ENCODE data around the gene REEP6.

The REEP6 gene

DNA sequence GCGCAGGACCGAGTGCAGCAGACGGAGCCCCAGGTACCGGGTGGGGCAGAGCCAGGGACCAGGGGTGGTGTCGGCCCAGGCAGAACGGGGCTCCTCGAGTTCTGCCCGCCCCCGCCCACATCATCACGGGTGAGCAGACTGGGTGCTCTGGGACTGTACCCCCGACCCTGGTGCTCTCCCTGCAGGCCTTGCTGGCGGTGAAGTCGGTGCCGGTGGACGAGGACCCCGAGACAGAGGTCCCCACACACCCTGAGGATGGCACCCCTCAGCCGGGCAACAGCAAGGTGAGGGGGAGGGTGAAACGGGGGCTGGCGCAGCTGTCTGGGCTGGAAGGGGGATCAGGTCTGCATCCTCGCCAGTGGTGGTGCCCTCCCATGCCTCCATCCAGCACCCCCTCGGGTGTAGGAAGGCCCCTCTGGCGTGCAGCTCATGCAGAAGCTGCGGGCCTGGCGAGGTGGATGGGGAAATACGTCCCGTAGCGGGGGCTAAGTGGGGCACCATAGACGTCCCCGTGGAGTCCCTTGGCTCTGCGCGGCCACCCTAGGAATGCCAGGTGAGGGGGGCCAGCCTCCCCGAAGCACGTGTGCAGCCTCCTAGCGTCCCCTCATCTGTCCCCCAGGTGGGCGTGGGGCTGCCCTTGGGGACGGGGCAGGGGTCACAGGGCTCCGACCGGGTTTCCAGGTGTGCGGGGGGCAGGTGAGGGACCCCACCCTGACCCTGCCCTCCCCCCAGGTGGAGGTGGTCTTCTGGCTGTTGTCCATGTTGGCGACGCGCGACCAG is 34.7 kb upstream of the REEP6 start:
- no peak for DNase-seq (ENCODE audit: low read depth)

GRCh38 chr19:1457031-1457739 is 33.8 kb upstream of the REEP6 start:
- DNase-seq (ENCODE audit: low read depth): no peak

GRCh38 chr19:1457892-1458291 is 33.1 kb upstream of the REEP6 start:
- no peak for DNase-seq (ENCODE audit: low read depth)

DNA sequence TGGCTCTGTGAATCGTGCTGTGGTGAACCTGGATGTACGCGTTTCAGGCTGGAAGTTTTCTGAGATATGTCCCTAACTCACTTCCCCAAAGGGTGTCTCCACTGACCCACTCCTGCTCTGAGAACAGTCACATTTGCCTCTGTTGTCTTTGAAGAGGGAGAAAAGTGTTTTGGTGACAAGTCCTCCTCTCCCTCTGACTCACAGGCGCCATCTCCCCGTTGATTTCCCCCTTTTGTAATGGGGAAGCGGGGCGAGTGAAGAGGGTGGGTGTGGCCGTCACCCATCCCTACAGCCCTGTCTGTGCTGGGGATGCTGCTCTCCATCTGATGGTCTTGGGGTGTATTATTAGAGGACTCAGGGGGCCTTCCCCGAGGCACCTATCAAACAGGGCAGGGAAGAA is 31.5 kb upstream of the REEP6 start:
- no peak for DNase-seq (ENCODE audit: low read depth)

DNA sequence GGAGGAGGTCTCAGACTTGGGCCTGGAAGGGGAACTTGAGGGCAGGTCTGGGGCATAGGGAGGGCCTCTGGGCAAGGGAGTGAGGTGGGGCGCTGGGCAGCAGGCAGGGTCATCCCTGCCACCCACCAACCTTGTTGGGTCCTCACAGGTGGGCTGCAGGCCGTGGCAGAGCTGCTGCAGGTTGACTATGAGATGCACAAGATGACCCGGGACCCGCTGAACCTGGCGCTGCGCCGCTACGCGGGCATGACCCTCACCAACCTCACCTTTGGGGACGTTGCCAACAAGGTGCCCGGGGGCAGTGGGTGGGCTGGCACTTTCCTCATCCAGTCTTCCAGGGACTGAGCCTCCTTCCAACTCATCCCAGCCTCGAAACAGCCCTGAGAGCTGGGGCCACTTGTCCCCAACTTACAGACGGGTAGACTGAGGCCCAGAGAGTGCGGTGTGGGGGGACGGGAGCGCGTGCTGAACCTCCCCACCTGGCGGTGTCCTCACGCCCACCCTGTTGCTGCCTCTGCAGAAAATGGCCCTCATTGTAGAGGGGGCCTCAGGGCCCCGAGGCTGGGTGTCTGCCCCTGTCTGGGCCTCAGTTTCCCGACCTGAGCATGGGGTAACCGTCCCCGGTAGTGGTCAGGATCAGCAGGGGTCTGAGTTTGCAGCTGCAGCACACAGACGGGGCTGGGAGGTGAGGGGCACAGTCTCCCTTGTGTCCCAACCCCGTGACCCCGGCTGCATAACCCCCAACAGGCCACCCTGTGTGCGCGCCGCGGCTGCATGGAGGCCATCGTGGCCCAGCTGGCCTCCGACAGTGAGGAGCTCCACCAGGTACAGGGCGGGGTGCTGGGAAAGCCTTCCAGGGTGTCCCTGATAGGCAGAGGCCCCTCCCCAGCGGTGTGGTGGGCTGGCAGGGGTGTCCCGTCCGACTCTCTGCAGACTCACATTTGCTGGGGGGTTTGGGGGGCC is 30.7 kb upstream of the REEP6 start:
- DNase-seq (ENCODE audit: low read depth): no peak

GRCh38 chr19:1461862-1462261 is 29.1 kb upstream of the REEP6 start:
- DNase-seq (ENCODE audit: low read depth): no peak

DNA sequence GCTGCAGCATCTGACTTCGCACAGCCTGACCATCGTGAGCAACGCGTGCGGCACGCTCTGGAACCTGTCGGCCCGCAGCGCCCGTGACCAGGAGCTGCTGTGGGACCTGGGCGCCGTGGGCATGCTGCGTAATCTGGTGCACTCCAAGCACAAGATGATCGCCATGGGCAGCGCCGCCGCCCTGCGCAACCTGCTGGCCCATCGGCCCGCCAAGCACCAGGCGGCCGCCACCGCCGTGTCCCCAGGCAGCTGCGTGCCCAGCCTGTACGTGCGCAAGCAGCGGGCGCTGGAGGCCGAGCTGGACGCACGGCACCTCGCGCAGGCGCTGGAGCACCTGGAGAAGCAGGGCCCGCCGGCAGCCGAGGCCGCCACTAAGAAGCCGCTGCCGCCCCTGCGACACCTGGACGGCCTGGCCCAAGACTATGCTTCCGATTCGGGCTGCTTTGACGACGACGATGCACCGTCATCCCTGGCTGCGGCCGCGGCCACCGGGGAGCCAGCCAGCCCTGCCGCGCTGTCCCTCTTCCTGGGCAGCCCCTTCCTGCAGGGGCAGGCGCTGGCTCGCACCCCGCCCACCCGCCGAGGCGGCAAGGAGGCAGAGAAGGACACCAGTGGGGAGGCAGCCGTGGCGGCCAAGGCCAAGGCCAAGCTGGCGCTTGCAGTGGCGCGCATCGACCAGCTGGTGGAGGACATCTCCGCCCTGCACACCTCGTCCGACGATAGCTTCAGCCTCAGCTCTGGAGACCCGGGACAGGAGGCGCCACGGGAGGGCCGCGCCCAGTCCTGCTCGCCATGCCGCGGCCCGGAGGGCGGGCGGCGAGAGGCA is 25.6 kb upstream of the REEP6 start:
- peak; percentile 45 for DNase-seq (ENCODE audit: low read depth)

DNA sequence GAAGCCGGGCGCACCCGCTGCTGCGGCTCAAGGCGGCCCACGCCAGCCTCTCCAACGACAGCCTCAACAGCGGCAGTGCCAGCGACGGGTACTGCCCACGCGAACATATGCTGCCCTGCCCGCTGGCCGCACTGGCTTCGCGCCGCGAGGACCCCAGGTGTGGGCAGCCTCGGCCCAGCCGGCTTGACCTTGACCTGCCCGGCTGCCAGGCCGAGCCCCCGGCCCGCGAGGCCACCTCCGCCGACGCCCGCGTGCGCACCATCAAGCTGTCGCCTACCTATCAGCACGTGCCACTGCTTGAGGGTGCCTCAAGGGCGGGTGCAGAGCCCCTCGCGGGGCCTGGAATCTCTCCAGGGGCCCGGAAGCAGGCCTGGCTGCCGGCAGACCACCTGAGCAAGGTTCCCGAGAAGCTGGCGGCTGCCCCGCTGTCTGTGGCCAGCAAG is 24.9 kb upstream of the REEP6 start:
- DNase-seq (ENCODE audit: low read depth): no peak

- no peak for DNase-seq (ENCODE audit: low read depth)
These were observed 24.3 kb upstream of the REEP6 start for GRCh38 chr19:1466461-1467214.

DNA sequence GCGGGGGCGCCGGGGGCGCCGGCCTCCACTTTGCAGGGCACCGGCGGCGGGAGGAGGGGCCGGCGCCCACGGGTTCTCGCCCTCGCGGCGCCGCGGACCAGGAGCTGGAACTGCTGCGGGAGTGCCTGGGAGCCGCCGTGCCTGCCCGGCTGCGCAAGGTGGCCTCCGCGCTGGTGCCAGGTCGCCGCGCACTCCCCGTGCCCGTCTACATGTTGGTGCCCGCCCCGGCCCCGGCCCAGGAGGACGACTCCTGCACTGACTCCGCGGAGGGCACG is 23.8 kb upstream of the REEP6 start:
- DNase-seq (ENCODE audit: low read depth): no peak

GRCh38 chr19:1467490-1468273 is 23.3 kb upstream of the REEP6 start:
- DNase-seq (ENCODE audit: low read depth): no peak

GRCh38 chr19:1468274-1468820 is 22.6 kb upstream of the REEP6 start:
- no peak for DNase-seq (ENCODE audit: low read depth)

- peak; percentile 23 for DNase-seq (ENCODE audit: low read depth)
These were observed 22.1 kb upstream of the REEP6 start for GRCh38 chr19:1468821-1469254.

- DNase-seq (ENCODE audit: low read depth): no peak
These were observed 21.5 kb upstream of the REEP6 start for GRCh38 chr19:1469255-1470054.

GRCh38 chr19:1470055-1470304 is 21.0 kb upstream of the REEP6 start:
- no peak for DNase-seq (ENCODE audit: low read depth)

DNA sequence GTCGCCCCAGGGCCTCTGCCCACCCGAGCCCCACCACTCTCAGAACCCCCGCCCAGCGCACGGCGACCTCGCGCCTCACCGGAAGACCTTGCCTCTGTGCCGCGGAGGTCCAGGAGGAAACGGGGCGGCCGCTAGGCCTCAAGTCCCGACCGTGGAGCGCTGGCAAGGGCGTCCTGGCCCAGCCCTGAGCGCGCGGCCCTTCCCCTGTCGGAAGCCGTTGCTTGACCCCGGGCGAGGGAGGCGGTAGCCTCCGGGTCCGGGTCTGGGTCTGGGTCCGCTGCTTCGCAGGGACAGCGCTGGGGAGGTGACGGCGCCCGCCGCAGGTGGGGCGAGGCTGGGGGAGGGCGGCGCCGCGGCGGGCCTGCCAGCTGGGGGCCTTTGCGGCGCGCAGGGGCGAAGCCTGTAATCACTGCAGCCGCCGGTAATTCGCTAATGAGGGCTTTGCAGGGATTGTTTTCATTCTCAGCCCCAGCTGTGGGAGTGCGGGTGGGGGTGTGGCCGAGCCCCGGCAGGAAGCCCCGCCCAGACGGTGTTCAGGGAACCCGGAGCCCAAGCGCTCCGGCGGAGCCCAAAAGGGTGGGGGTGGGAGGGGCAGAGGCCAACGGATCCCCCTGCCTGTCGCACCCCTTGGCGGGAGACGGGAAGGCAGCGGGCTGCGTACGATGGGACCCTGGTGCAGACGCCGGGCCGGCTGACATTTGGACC is 20.5 kb upstream of the REEP6 start:
- DNase-seq (ENCODE audit: low read depth): no peak

- no peak for DNase-seq (ENCODE audit: low read depth)
These were observed 19.9 kb upstream of the REEP6 start for GRCh38 chr19:1471010-1471514.

DNA sequence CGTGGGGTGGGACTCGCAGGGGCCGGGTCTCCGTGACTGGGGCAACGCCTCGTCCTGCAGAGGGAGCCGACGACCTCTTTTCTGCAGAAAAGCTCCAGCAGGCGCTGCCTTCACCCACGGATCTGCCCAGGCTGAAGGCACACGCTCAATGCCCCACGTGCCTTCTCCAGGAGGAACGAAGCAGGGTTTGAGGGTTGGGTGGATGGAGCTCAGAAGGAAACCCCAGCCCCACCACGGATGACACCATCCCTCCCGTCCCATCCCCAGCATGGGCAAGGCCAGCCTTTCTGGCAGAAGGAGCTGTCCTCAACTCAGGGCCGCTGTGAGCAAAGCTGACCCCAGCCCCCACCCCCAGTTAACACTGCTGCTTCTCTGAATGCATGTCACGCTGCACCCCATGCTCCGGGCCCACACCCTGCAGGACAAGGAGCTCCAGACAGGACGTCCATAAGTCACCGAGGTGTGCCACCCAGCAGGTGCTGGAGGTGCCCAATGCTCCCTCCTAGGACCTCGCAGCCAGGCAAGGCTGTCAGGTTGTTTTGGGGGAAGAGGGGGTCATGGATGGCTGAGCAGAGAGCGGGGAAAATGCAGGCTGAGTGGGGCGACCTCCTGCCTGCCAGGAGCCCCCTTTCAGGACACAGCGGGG is 19.3 kb upstream of the REEP6 start:
- DNase-seq (ENCODE audit: low read depth): no peak

All from fibroblast of gingiva (primary cell).